Embryonic facial prominence (tissue), 1 donor: ENCODE results near the gene HECW1.

Source experiments
- DNase-seq: peaks from one replicate; pipeline ENCODE4 v3.0.0-alpha.2; 2016; ENCODE audit errors: extremely low spot score

HECW1 gene

DNA sequence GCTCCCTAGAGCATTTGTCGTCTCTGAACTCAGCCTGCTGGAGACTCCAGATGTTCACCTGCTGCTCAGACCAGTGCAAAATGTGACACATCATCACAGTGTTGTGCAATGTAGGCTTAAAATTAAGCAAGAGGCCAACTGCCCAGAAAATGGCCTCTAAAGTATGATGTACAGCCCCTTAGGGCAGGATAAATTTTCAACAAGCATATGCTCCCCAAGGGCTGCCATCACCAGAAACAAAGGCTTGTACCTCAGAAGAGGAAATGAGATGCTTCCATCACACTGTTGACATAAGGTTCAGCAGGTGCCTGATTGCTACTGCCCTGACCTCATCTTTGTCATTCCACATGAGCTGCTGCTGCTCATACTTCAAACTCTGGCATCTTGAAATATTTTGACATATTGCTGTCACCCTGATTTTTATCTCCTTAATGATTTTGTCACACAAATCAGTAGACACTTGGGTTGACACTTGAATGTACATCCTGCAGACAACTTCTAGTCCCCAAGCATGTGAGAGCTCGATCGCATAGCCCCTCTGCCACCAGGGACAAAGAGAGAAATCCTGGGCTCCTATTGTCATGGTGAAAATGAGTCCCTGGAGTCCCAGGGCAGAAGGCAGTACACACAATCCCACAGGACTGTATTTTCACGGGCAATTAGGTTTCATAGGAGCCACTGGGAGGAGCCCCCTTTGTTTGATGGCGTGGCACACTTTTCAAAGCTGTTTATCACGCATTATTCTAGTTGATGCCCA lies 250.8 kb downstream of the HECW1 start:
- DNase-seq, result no peak

DNA sequence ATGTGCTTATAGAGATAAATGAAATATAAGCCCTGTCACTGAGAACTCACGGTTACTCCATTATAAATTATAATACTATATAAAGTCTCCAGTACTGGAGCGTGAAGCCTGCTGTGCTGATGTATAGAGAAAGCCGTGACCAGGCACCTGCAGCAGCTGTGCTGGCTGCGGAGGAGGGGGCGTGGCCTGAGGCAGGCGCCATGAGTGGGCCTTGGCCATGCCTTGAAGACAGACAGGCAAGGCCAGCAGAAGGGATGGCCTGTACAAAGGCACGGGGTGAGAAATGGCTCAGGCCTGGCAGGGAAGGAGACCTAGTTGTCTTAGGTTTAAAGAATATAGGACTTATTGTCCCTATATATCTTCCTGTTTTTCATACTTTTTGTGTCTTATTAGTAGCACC lies 251.9 kb downstream of the HECW1 start:
- no peak for DNase-seq

DNA sequence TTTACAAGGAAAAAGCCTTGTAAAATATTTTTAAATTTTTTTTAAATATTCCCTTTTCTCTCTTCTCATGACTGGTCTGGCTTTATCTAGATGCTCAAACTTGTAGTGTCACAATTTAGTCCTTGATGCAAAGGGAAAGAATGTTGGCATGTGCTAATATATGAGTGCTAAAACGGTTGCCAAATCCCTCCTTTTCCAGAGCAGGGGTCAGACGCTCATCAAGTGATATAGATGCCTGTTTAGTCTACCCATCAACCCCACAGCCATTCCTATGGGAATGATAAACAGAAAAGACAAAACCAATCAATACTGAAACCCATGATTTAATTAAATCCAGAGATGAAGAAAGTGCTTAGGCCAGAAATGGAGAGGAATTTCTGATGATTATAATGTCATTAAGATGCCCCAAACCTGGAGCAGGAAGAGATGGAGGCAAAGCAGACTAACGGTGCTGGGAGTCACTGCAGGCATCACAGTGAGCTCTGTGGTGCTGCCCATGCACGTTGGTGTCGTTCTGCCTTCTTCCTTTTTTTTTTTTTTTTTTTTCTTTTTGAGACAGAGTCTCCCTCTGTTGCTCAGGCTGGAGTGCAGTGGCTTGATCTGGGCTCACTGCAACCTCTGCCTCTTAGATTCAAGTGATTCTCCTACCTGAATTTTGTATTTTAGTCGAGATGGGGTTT lies 260.4 kb downstream of the HECW1 start:
- no peak for DNase-seq

DNA sequence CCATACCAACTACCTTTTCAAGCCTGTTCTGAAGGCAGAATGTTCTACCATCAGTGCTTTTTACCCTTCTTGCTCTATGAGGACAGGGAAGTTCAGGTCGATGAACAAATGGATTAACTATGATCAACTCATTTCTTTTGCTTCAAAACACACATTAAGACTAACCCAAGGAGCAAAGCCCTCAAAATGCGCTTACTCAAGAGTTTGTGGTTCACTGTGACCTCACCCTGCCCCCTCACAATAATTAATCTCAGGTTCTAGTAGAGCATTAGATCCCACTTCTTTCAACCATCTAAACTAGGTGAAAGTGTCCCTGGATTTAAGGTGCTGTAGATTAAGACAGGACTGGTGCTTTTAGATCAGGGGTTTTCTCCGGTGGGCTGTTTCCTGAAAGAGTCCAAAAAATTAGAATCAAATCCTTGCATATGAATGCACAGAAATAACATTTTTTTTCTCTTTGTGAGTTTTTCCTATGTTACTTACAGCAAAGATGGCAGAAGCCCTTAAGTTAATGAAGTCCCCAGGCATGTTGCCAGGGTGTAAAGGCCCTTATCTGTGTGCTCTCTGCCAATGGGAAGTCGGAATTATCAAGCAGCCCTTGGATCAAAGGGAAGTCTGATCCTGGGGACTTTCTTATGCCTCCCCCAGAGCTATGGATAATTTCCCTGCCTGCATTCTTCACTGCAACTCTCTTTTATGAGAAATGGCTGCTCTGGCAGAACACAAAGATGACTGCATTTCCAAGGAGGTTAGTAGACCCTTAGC lies 264.9 kb downstream of the HECW1 start:
- no peak for DNase-seq

DNA sequence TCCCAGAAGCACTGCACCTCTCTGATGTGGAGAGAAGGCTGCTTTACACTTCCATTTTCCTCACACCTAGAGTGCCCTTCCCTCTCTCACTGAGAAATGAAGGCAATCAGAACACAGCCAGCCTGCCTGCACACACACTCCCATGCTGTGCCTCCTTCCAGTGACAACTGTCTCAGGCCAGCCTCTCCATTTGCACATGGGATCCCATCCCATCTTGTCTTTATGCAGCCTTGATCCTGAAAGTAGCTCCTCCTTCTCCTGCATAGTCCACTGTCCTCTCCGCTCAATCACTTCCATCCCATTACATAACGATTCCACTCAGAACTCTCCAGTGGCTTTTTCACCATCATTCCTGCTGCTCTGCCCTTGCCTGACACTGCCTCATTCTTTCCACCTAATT lies 266.8 kb downstream of the HECW1 start:
- no peak for DNase-seq

DNA sequence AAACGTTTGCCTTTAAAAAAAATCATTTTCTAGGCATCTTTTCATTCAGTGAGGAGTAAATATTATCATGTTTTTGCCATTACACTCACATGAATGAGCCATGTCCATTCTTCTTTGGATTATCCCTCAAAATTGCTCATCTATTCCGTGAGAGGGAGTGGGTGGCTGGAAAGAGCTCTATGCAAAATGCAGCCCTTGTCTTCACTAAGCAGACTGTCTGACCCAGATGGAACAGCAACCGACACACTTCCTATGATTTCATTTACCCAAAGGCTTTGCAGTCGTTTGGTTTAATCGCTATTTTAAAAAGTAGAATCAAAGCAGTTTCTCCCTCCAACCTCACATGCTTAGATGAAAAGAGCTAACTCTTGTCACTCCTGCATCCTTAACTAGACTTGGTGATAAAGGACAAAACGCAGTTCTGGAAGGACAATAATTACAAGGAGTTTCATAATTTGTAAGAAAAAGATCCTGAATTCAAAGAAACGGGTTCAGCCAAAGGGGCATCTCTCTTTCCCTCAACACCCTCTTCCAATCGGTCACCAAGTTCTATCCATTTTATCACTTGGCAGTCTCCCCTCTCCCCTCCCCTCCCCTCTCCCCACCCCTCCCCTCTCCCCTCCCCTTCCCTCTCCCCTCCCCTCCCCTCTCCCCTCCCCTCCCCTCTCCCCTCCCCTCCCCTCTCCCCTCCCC lies 272.3 kb downstream of the HECW1 start:
- no peak for DNase-seq

DNA sequence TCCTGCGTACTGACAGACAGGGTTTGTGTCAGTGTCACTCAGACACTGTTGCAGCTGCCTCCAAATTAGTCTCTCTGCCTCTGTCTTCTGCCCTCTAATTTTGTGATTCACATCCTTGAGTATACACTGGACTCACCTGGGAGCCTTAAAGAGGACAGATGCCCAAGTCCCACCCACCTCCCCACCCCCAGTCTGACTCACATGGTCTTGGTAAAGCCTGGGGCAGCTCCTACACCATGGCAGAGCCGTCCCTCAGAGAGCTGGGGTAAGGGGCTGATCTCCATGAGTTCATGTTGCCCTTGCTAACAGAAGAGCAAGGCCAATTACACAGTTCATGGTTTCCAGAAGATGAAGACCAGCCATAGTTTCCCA lies 272.8 kb downstream of the HECW1 start:
- no peak for DNase-seq

DNA sequence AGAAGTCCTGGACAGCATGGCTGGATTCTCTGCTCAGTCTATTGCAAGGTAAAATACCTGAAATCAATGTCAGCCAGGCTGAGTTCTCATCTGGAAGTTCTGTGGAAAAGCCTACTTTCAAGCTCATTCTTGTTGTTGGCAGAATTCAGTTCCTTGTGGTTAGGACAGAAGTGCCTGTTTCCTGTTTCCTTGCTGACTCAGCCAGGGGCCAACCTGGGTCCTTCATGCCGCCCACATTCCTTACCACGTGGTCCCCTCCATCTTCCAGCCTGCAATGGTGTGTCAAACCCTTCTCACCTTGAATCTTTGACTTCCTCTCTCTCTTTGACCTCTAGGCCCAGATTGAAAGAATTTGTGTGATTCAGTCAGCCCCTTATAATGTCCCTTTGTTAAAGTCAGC lies 273.4 kb downstream of the HECW1 start:
- no peak for DNase-seq

DNA sequence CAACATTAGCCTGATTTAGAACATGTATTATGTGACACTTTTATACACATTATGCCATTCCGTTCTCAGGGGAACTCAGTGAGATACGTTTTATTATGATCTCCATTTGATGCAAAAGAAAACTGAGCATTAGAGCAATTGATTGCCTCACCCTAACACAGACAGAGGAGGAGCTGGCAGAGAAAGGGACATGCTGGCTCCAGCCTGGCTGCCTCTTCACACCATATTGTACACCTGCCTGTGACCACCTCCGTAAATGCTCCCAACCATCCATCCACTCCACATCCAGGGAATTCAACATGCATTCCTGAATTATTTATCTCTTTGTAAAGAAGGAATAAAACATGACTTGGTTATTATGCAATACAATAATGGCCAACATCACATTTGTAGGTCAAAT lies 275.5 kb downstream of the HECW1 start:
- DNase-seq, result no peak

DNA sequence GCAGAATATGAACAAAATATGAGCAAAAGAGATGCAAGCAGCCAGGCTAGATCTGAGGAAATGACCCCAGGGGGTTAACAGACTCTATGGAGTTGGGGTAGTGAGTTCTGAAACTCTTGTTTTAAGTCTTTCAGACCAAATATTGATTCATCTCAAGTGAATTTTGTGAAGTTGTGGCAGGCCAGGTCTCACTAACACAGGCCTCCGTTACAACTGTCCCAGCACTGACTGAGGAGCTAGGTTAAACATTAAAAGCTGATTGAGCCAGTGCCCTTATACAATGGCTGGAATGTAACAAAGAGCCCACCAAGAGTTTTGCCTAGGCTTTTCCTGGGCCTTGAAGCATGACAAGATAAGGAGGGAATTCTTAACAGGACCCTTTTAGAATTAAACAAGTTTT lies 278.1 kb downstream of the HECW1 start:
- no peak for DNase-seq

DNA sequence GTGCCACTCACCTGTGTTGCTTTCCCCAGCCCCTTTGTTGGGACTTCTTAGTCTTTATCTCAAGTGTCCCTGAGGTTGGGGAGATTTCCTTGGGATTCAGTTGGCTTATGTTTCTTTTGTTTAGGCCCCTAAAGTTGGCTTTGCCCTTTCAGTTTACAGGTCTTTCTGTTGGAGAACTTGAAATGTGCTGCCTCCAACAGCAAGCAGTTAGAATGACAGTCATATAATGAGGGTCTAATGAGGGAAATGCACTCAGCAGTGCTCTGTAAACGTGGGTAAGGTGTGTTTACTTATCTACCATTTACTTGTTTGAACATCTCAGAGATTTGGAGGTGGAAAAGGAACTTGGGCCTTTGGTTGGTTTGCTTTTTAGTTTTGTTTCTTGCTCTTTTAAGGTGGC lies 279.1 kb downstream of the HECW1 start:
- DNase-seq, result no peak

DNA sequence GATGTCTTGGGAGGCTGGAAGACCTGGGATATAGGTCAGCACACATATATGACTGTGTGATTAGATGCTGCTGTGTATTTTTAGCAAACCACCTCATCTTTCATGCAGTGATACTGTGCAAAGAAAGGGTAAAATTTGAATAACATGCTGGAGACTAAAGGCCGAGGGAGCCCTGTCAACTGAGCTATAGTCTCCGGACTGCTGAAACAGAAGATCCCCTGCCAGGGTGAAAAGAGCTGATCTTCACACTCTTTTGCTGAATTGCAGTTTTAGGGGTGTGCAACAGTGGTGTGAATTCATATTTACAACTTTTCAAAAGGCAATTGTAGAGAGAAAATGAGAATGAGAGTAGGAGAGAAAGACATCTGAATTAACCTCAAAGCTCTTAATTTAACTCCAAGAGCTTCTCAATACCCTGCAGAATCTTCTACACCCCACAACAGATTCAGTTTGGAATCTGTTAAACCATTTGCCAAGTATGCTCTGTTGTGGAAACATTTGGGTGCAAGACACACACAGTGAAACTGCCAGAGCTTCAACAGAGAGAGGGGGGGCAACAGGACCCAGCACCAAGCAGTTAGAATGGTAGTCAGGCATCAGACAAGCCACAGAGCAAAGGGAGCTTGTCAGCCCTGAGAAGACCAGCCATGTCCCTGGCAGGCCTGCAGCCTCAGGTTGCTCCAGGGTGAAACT lies 280.3 kb downstream of the HECW1 start:
- no peak for DNase-seq

DNA sequence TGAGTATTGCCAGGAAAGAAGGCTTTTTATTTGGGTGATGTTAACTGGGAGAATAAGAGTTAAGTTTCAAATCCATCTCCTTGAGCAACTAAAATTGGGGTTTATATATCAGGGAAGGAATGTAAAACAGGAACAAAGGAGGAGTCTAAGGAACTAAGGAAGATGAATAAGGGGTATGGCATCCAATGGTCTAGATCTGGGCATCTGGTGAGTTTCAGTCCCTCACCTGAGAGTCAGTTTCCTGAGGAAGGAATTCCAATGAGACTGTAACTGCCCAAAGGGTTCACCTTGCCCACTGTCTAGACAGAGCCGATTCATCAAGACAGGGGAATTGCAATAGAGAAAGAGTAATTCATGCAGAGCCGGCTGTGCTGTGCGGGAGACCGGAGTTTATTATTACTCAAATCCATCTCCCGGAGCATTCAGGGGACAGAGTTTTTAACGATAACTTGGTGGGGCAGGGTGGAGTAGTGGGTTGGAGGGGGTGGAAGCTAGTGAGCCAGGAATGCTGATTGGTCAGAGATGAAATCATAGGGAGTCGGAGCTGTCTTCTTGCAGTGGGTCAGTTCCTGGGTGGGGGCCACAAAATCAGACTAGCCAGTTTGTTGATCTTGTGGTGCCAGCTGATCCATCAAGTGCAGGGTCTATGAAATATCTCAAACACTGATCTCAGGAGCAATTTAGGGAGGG lies 282.1 kb downstream of the HECW1 start:
- DNase-seq, result no peak

DNA sequence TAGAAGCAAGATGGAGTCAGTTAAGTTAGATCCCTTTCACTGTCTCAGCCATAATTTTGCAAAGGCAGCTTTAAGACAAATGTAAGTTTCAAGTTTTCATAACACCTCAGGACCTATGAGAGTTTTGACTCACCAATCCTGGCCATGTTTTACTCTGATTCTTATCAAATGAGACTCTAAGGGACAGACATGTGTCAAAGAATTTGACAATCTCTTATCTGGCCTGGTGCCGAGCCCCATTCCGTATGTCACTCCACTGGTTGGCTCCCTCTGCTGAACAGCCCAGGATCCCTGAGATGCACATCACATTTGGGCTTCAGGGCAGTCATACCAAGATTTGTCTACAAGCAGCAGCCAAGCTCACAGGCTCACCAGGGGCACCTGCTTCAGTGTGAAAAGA lies 282.9 kb downstream of the HECW1 start:
- DNase-seq, result no peak

DNA sequence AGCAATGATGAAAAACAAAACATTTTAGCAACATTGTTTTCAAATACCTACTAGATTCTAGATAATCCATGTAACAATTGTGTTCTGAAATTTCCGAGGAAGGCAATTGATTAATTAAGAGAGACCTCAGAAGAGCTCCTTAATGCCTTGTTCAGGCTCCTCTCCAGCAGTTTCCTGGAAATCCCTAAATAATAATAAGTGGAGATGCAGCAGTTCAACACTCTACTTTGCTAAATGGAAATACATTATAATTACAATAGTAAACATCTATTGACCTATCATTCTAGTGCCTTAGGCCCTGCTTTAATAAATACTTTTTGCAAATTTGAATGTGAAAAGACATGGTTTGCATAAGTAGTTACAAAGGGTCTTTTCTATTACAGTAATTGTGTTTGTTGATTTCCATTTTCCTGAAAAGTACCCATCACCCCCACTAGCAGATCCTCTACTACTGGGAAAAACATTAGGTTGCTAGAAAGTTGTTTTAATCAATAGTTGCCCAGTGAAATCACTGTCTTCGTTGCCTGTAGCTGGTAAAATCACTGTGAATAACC lies 283.8 kb downstream of the HECW1 start:
- no peak for DNase-seq

DNA sequence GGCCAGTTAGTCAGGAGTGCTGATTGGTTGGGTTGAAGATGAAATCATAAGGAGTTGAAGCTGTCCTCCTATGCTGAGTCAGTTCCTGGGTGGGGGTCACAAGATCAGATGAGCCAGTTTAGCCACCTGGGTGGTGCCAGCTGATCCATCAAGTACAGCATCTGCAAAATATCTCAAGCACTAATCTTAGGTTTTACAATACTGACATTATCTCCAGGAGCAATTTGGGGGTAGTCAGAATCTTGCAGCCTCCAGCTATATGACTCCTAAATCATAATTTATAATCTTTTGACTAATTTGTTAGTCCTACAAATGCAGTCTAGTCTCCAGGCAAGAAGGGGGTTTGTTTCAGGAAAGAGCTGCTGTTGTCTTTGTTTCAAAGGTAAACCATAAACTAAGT lies 286.4 kb downstream of the HECW1 start:
- DNase-seq, result no peak

DNA sequence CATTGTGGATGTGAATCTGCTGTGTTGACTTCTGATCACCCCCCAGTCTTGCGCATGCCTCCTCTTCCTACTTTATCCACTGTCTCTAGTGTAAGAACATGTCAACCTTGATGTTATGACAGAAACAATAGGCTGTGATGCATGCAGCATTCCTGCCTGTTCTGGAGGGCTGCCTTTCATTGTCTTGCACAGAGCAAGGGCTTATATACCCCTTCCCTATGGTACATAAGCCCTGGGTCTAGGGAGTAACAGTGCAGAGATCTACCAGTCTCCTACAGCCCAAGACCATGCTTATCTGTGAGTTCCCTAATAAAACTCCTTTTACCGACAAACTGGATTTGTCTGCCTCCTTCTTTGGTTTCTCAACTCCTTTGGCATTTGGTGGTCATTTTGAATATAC lies 293.5 kb downstream of the HECW1 start:
- DNase-seq, result no peak

DNA sequence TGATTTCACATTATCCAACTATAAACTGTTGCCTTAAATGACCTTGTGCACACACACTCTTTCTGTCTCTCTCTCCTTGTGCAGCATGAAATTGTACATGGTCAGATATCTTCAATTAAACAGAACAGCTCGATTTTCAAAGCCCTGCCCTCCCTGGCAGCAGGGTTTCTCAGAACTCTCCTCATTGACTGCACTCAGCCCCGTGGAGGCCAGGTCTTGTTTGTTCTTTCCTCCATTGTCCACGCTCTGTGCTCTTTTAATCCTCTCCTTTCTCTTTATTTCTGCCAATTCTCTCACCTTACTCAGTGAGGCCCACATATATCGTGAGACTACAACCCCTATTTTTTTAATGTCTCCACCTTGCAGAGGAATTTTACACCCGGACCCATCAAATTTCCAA lies 294.5 kb downstream of the HECW1 start:
- DNase-seq, result no peak

DNA sequence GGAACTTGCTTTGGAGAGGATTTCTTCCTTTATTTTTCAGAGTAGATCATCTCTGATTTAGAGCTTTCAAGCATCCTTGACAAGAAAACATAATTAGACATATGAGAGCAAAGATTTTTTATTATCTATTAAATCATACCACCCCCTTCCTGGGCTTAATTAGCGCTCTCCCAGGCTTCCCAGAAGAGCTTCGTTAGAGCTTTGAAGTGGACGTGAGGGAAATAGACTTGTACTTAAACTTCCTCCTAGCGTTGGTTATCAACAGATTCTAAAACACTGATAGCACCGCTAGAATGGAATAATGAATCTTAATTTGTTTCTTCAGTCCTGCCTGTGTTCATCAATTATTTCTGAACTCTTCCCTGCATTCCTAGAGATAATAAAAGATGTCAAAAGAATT lies 296.5 kb downstream of the HECW1 start:
- no peak for DNase-seq

DNA sequence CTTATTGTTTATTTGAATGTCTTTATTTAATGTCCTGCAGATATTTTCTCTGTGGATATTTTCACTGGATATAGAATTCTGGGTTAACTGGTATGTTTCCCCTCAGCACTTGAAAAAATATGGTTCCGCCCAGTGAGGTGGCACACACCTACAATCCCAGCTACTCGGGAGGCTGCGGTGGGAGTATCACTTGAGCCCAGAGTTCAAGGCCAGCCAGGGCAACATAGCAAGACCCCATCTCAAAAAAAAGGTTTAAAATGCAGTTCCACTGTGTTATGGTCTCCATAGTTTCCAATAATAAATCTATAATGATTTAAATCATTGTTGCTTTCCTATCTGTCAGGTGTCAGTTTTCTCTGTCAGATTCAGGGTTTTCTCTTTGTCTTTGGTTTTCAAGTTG lies 305.0 kb downstream of the HECW1 start:
- DNase-seq, result no peak

DNA sequence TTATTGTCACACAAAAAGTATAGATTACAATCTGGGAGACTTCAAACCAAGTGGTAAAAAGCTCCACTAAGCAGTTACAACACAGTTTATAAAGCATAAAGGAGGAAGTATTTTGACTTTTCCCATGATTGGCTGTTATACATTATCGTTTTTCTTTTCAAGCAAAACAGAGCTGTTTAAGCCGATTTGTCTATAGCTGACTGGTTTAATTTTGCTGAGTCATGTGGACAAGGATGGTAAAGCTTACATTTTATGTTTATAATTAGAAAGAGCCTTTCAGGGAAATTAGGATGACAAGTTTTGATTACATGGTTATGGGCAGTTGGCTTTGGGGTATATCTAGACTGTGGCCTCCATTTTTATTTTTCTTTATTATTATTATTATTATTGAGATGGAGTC lies 318.0 kb downstream of the HECW1 start:
- DNase-seq, result no peak
